BLaER1 treated with 17β-estradiol and CSF1 and Interleukin-3, amounts not matched to agents 10 nM and 100 nM (cell line): ENCODE results near the gene TENM3.
"Not testable (repeated sequence)": the region's sequence is repeated elsewhere in the genome, so short reads cannot be mapped to it uniquely, and the experiment has no call there.

Experiments used
- H3K27ac ChIP-seq, 11 experiments: shearing (Covaris generic); formaldehyde crosslinking; 2 replicates each; pipeline ENCODE4 v1.8.1; 2022
- H3K27me3 ChIP-seq, 11 experiments: shearing (Covaris generic); formaldehyde crosslinking; 2 replicates each; pipeline ENCODE4 v1.8.1; 2022
- H3K36me3 ChIP-seq, 11 experiments: shearing (Covaris generic); formaldehyde crosslinking; 2 replicates each; pipeline ENCODE4 v1.8.1; 2022
- H3K4me1 ChIP-seq, 10 experiments: shearing (Covaris generic); formaldehyde crosslinking; 2 replicates each; pipeline ENCODE4 v1.8.1; 2022
- H3K4me2 ChIP-seq, 11 experiments: shearing (Covaris generic); formaldehyde crosslinking; 2 replicates each; pipeline ENCODE4 v1.8.1; 2022
- H3K4me3 ChIP-seq, 10 experiments: shearing (Covaris generic); formaldehyde crosslinking; 2 replicates each; pipeline ENCODE4 v1.8.1; 2022
- H3K9ac ChIP-seq, 11 experiments: shearing (Covaris generic); formaldehyde crosslinking; 2 replicates each; pipeline ENCODE4 v1.8.1; 2022
- H3K9me3 ChIP-seq, 11 experiments: shearing (Covaris generic); formaldehyde crosslinking; replicated peaks in 1 of 11; 2 replicates each; pipeline ENCODE4 v1.8.1; 2022
- H4K20me1 ChIP-seq, 11 experiments: shearing (Covaris generic); formaldehyde crosslinking; 2 replicates each; pipeline ENCODE4 v1.8.1; 2022
- Cebpa-rat ChIP-seq, 11 experiments: shearing (Covaris generic); IDR thresholded peaks; 2 replicates each; pipeline ENCODE4 v1.8.1; 2022

TENM3 gene

GRCh38 chr4:182384631-182385091 is 141.5 kb downstream of the TENM3 start:
- Histone ChIP-seq H3K27me3 (no peaks in the 10 kb centered on the region), H4K20me1 (no peaks in the 10 kb centered on the region; a peak in 1 of 22 replicates), H3K36me3 (peaks cover 0 to 22% (median 0%) of the 10 kb centered on the region in 11 experiments; a peak in 4 of 22 replicates), H3K9ac (no peak overlapping the region), H3K4me3 (no peak overlapping the region), H3K27ac (no peak overlapping the region), H3K4me2 (no peak overlapping the region), H3K4me1 (peaks cover 0 to 15% (median 7%) of the 10 kb centered on the region in 10 experiments; a peak in 11 of 20 replicates), H3K9me3 (peaks cover 0 to 23% (median 11%) of the 10 kb centered on the region in 11 experiments; a peak in 10 of 22 replicates)
- TF ChIP-seq Cebpa-rat (IDR thresholded peaks at IDR 0.05): no peak

- H4K20me1 ChIP-seq: no peaks in the 10 kb centered on the region; a peak in 1 of 22 replicates
- H3K27me3 ChIP-seq: no peaks in the 10 kb centered on the region
- peak overlapping the region in 7 of 11 experiments; percentile 6 to 45 (median 15); a peak in 8 of 22 replicates for H3K4me2 ChIP-seq
- peaks cover 0 to 15% (median 7%) of the 10 kb centered on the region in 10 experiments; a peak in 11 of 20 replicates for H3K4me1 ChIP-seq
- H3K27ac ChIP-seq: no peak overlapping the region
- H3K9me3 ChIP-seq: peaks cover 0 to 23% (median 11%) of the 10 kb centered on the region in 11 experiments; a peak in 10 of 22 replicates
- TF ChIP-seq Cebpa-rat (IDR thresholded peaks at IDR 0.05): no peak
- H3K9ac ChIP-seq: no peak overlapping the region
- H3K36me3 ChIP-seq: peaks cover 0 to 21% (median 0%) of the 10 kb centered on the region in 11 experiments; a peak in 4 of 22 replicates
- H3K4me3 ChIP-seq: no peak overlapping the region
These were observed 142.7 kb downstream of the TENM3 start for GRCh38 chr4:182385897-182386296.

GRCh38 chr4:182386576-182386975 is 143.4 kb downstream of the TENM3 start:
- Histone ChIP-seq H3K36me3 (peaks cover 0 to 21% (median 0%) of the 10 kb centered on the region in 11 experiments; a peak in 4 of 22 replicates), H3K4me1 (peaks cover 0 to 15% (median 7%) of the 10 kb centered on the region in 10 experiments; a peak in 11 of 20 replicates), H3K9me3 (peaks cover 0 to 23% (median 11%) of the 10 kb centered on the region in 11 experiments; a peak in 10 of 22 replicates), H3K4me2 (peak overlapping the region in 2 of 11 experiments; percentile 6 to 45; a peak in 2 of 22 replicates)
- H3K4me3 ChIP-seq, H3K27me3 ChIP-seq, H4K20me1 ChIP-seq, H3K9ac ChIP-seq, H3K27ac ChIP-seq: not testable (repeated sequence)

DNA sequence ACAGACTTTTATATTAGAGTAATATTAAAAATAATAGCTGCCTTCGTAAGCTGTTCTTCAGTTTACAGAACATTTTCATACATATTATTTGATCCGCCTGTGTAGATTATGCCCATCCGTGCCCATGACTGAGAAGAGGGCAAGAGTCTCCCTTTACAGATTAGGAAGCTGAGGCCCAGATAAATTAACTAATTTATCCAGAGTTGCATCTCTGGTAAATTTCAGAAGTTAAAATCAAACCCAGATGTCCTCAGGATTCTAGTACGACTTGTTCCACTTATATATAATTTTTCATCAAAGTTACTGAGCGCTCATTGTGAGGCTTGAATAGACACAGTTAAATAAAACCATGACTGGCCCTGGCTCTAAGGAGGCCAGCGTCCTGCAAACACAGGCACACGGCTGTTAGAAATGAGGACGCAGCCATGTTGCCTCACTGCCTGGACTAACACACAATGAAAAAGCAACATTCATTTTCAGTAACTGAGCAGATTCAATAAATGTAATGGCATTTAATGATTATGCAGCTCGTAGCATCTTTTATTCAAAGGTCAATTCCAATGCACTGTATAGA is 148.0 kb downstream of the TENM3 start:
- Histone ChIP-seq H3K4me3 (no peak overlapping the region), H3K4me1 (peaks cover 0 to 3% (median 1%) of the 10 kb centered on the region in 10 experiments; a peak in 9 of 20 replicates), H3K27ac (no peak overlapping the region), H4K20me1 (no peaks in the 10 kb centered on the region), H3K36me3 (peaks cover 0 to 12% (median 0%) of the 10 kb centered on the region in 11 experiments; a peak in 1 of 22 replicates), H3K9ac (no peak overlapping the region), H3K9me3 (peaks cover 0 to 14% (median 11%) of the 10 kb centered on the region in 11 experiments; a peak in 10 of 22 replicates), H3K4me2 (no peak overlapping the region), H3K27me3 (no peaks in the 10 kb centered on the region)
- no peak for TF ChIP-seq Cebpa-rat (IDR thresholded peaks at IDR 0.05)

- Histone ChIP-seq H3K4me2 (no peak overlapping the region), H3K27ac (no peak overlapping the region), H4K20me1 (no peaks in the 10 kb centered on the region), H3K36me3 (no peaks in the 10 kb centered on the region), H3K27me3 (no peaks in the 10 kb centered on the region), H3K9me3 (no peaks in the 10 kb centered on the region; a peak in 1 of 22 replicates), H3K4me1 (no peaks in the 10 kb centered on the region), H3K9ac (no peak overlapping the region), H3K4me3 (no peak overlapping the region)
- TF ChIP-seq Cebpa-rat (IDR thresholded peaks at IDR 0.05): no peak
These were observed 151.0 kb downstream of the TENM3 start for GRCh38 chr4:182394181-182394580.

DNA sequence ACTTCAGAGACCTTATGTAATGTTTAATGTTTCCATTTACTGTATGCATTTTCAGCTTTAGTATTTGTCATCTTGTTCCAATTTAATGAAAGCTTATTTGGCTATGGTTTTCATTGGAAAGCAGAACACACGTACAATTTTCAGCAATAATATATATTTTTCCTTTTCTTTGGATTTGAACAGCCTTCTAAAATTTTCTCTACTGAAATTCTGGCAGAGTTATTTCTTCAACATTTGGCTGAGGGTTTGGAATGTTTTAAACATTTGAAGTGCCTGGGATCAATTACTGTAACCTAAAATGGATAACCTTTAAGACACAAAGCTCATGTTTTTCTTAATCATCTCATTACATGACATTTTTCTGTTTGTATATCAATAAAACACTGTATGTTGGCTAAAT is 156.9 kb downstream of the TENM3 start:
- Histone ChIP-seq H3K9ac (no peak overlapping the region), H4K20me1 (no peaks in the 10 kb centered on the region), H3K4me2 (no peak overlapping the region), H3K27me3 (no peaks in the 10 kb centered on the region), H3K4me1 (no peaks in the 10 kb centered on the region), H3K9me3 (peaks cover 0 to 16% (median 4%) of the 10 kb centered on the region in 11 experiments; a peak in 6 of 22 replicates), H3K27ac (no peak overlapping the region), H3K4me3 (no peak overlapping the region), H3K36me3 (peaks cover 0 to 4% (median 0%) of the 10 kb centered on the region in 11 experiments; a peak in 2 of 22 replicates)
- no peak for TF ChIP-seq Cebpa-rat (IDR thresholded peaks at IDR 0.05)

- no peaks in the 10 kb centered on the region for H4K20me1 ChIP-seq
- H3K27me3 ChIP-seq: no peaks in the 10 kb centered on the region
- no peak for TF ChIP-seq Cebpa-rat (IDR thresholded peaks at IDR 0.05)
- H3K36me3 ChIP-seq: peaks cover 0 to 4% (median 0%) of the 10 kb centered on the region in 11 experiments; a peak in 2 of 22 replicates
- peaks cover 0 to 19% (median 4%) of the 10 kb centered on the region in 11 experiments; a peak in 6 of 22 replicates for H3K9me3 ChIP-seq
- H3K9ac ChIP-seq: no peak overlapping the region
- no peaks in the 10 kb centered on the region for H3K4me1 ChIP-seq
- no peak overlapping the region for H3K27ac ChIP-seq
- H3K4me3 ChIP-seq: no peak overlapping the region
- no peak overlapping the region for H3K4me2 ChIP-seq
These were observed 157.6 kb downstream of the TENM3 start for GRCh38 chr4:182400790-182401189.

DNA sequence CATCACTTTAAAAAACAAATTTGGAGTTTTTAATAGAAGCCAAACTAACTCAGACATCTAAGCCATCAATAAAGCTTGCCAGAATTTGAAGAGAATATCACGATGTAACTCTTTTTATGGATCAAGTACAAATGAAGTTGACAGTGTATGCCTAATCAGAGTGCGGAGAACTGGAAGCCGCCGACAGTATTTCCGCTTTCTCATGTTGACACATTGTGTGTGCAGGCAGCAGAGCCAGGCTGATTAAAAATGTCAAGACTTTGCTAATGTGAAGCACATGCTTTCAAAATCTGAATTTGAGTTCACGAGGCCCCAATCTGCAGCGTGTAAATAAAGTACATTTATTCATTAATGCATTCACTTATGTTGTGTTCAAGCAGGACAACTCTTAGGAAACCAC is 161.2 kb downstream of the TENM3 start:
- no peaks in the 10 kb centered on the region for H3K27me3 ChIP-seq
- peaks cover 0 to 19% (median 4%) of the 10 kb centered on the region in 11 experiments; a peak in 6 of 22 replicates for H3K9me3 ChIP-seq
- peaks cover 0 to 5% (median 0%) of the 10 kb centered on the region in 11 experiments; a peak in 2 of 22 replicates for H3K36me3 ChIP-seq
- H3K4me1 ChIP-seq: peaks cover 0 to 6% (median 0%) of the 10 kb centered on the region in 10 experiments; a peak in 1 of 20 replicates
- no peak overlapping the region for H3K9ac ChIP-seq
- H3K27ac ChIP-seq: no peak overlapping the region
- no peaks in the 10 kb centered on the region for H4K20me1 ChIP-seq
- H3K4me2 ChIP-seq: no peak overlapping the region
- no peak for TF ChIP-seq Cebpa-rat (IDR thresholded peaks at IDR 0.05)
- no peak overlapping the region for H3K4me3 ChIP-seq

DNA sequence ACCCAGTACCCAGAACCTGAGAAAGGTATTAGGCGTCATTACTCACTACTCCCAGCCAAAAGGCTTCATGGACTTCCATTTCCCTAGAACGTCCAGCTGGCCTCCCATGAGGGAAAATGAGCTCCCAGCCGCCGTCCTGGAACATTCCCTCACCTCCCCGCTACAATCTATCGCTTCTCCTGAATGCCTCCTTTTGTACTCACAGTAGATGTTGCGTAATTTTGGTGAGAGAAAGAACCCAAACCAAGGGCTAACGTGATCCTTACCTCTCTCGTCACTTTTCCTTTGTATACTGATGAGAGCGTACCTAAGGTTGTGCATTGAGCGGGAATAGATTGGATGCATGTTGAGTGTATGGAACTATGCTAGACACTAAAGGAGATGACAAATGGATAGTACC is 161.9 kb downstream of the TENM3 start:
- no peak overlapping the region for H3K4me2 ChIP-seq
- TF ChIP-seq Cebpa-rat (IDR thresholded peaks at IDR 0.05): peak in 8 of 11 experiments; percentile 13 to 72 (median 33); a peak in 6 of 22 replicates
- H3K27me3 ChIP-seq: no peaks in the 10 kb centered on the region
- peaks cover 0 to 6% (median 0%) of the 10 kb centered on the region in 10 experiments; a peak in 1 of 20 replicates for H3K4me1 ChIP-seq
- H3K36me3 ChIP-seq: peaks cover 0 to 5% (median 0%) of the 10 kb centered on the region in 11 experiments; a peak in 2 of 22 replicates
- no peaks in the 10 kb centered on the region for H4K20me1 ChIP-seq
- H3K9me3 ChIP-seq: peaks cover 0 to 19% (median 4%) of the 10 kb centered on the region in 11 experiments; a peak in 7 of 22 replicates
- H3K9ac ChIP-seq: no peak overlapping the region
- no peak overlapping the region for H3K4me3 ChIP-seq
- no peak overlapping the region for H3K27ac ChIP-seq
